ENCODE data around the gene HACD2.

- TF ChIP-seq, protein P1, sequence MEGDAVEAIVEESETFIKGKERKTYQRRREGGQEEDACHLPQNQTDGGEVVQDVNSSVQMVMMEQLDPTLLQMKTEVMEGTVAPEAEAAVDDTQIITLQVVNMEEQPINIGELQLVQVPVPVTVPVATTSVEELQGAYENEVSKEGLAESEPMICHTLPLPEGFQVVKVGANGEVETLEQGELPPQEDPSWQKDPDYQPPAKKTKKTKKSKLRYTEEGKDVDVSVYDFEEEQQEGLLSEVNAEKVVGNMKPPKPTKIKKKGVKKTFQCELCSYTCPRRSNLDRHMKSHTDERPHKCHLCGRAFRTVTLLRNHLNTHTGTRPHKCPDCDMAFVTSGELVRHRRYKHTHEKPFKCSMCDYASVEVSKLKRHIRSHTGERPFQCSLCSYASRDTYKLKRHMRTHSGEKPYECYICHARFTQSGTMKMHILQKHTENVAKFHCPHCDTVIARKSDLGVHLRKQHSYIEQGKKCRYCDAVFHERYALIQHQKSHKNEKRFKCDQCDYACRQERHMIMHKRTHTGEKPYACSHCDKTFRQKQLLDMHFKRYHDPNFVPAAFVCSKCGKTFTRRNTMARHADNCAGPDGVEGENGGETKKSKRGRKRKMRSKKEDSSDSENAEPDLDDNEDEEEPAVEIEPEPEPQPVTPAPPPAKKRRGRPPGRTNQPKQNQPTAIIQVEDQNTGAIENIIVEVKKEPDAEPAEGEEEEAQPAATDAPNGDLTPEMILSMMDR (IDR thresholded peaks at IDR 0.05; ENCODE audit: low read length), result no peak
- TF ChIP-seq EZH2phosphoT487 (IDR thresholded peaks at IDR 0.05; ENCODE audit: low read length), result no peak
- no peak for TF ChIP-seq EZH2 (optimal IDR thresholded peaks at IDR 0.05; ENCODE audit: low read depth, low read length)
These were observed 117.8 kb downstream of the HACD2 start for GRCh38 chr3:123467046-123467445.
